ENCODE results near the gene KCNH6. TPM values are rescaled to one million over a fixed set of nuclear protein-coding genes. Genes with fewer than 3 reads are reported as not detected.

KCNH6 gene
- total RNA-seq, 1 donor from 2014 or later: not detected

GRCh38 chr17:63483655-63484575, 39.2 kb upstream of the KCNH6 start:
- DNase-seq (ENCODE audit: low read depth): no peak
- Histone ChIP-seq H3K27me3 (ENCODE audit: control insufficient read depth, insufficient read depth, low read length) (peaks cover 2% of the 10 kb centered on the region), H3K4me3 (ENCODE audit: low read depth, low read length) (no peak overlapping the region), H3K36me3 (ENCODE audit: control insufficient read depth, insufficient read depth, low read length) (no peaks in the 10 kb centered on the region)
- no peak for TF ChIP-seq CTCF (IDR thresholded peaks at IDR 0.05; ENCODE audit: insufficient read depth, low read length, severe bottlenecking)
- FAIRE-seq: no peak

- H3K27me3 ChIP-seq (ENCODE audit: control insufficient read depth, insufficient read depth, low read length): peaks cover 7% of the 10 kb centered on the region
- TF ChIP-seq CTCF (IDR thresholded peaks at IDR 0.05; ENCODE audit: insufficient read depth, low read length, severe bottlenecking): no peak
- H3K4me3 ChIP-seq (ENCODE audit: low read depth, low read length): no peak overlapping the region
- H3K36me3 ChIP-seq (ENCODE audit: control insufficient read depth, insufficient read depth, low read length): no peaks in the 10 kb centered on the region
- no peak for FAIRE-seq
- no peak for DNase-seq (ENCODE audit: low read depth)
Observed at GRCh38 chr17:63486317-63487013, 36.7 kb upstream of the KCNH6 start.

GRCh38 chr17:63487014-63487339, 36.2 kb upstream of the KCNH6 start:
- H3K27me3 ChIP-seq (ENCODE audit: control insufficient read depth, insufficient read depth, low read length): peaks cover 9% of the 10 kb centered on the region
- no peak for FAIRE-seq
- H3K4me3 ChIP-seq (ENCODE audit: low read depth, low read length): no peak overlapping the region
- no peak for DNase-seq (ENCODE audit: low read depth)
- no peak for TF ChIP-seq CTCF (IDR thresholded peaks at IDR 0.05; ENCODE audit: insufficient read depth, low read length, severe bottlenecking)
- H3K36me3 ChIP-seq (ENCODE audit: control insufficient read depth, insufficient read depth, low read length): no peaks in the 10 kb centered on the region

GRCh38 chr17:63488851-63489250, 34.3 kb upstream of the KCNH6 start:
- peaks cover 13% of the 10 kb centered on the region for H3K27me3 ChIP-seq (ENCODE audit: control insufficient read depth, insufficient read depth, low read length)
- no peak for DNase-seq (ENCODE audit: low read depth)
- no peaks in the 10 kb centered on the region for H3K36me3 ChIP-seq (ENCODE audit: control insufficient read depth, insufficient read depth, low read length)
- H3K4me3 ChIP-seq (ENCODE audit: low read depth, low read length): no peak overlapping the region
- TF ChIP-seq CTCF (IDR thresholded peaks at IDR 0.05; ENCODE audit: insufficient read depth, low read length, severe bottlenecking): no peak
- no peak for FAIRE-seq

- DNase-seq (ENCODE audit: low read depth): no peak
- Histone ChIP-seq H3K4me3 (ENCODE audit: low read depth, low read length) (no peak overlapping the region), H3K27me3 (ENCODE audit: control insufficient read depth, insufficient read depth, low read length) (peaks cover 13% of the 10 kb centered on the region), H3K36me3 (ENCODE audit: control insufficient read depth, insufficient read depth, low read length) (no peaks in the 10 kb centered on the region)
- no peak for TF ChIP-seq CTCF (IDR thresholded peaks at IDR 0.05; ENCODE audit: insufficient read depth, low read length, severe bottlenecking)
- no peak for FAIRE-seq
Observed at GRCh38 chr17:63489291-63489690, 33.9 kb upstream of the KCNH6 start.
